Measurements from ENCODE around the gene CCHCR1. TPM values are rescaled to one million over a fixed set of nuclear protein-coding genes. Genes with fewer than 3 reads are reported as not detected.

The CCHCR1 gene
- total and polyA plus RNA-seq, 2 of the 13 experiments (the other 11 are each of a cell fraction or from before 2014, with no cell fraction given): 14.6 to 28.2 TPM

- peak; percentile 82 for TF ChIP-seq YEATS2 (CRISPR knock-in tag; IDR thresholded peaks at IDR 0.05; ENCODE audit: borderline replicate concordance)
- peak in 1 of 2 experiments; percentile 83; a peak in 1 of 4 replicates for TF ChIP-seq KLF16 (CRISPR knock-in tag; IDR thresholded peaks at IDR 0.05)
- TF ChIP-seq TMF1 (CRISPR knock-in tag; IDR thresholded peaks at IDR 0.05; ENCODE audit: low read depth): peak; percentile 86; the same call in 1 of the 2 replicates
- no peak for TF ChIP-seq TP53 (CRISPR knock-in tag; conservative IDR thresholded peaks at IDR 0.05)
- peak; percentile 88; the same call in 1 of the 2 replicates for TF ChIP-seq KDM5B (CRISPR knock-in tag; IDR thresholded peaks at IDR 0.05; ENCODE audit: borderline replicate concordance)
- TF ChIP-seq, protein P1, sequence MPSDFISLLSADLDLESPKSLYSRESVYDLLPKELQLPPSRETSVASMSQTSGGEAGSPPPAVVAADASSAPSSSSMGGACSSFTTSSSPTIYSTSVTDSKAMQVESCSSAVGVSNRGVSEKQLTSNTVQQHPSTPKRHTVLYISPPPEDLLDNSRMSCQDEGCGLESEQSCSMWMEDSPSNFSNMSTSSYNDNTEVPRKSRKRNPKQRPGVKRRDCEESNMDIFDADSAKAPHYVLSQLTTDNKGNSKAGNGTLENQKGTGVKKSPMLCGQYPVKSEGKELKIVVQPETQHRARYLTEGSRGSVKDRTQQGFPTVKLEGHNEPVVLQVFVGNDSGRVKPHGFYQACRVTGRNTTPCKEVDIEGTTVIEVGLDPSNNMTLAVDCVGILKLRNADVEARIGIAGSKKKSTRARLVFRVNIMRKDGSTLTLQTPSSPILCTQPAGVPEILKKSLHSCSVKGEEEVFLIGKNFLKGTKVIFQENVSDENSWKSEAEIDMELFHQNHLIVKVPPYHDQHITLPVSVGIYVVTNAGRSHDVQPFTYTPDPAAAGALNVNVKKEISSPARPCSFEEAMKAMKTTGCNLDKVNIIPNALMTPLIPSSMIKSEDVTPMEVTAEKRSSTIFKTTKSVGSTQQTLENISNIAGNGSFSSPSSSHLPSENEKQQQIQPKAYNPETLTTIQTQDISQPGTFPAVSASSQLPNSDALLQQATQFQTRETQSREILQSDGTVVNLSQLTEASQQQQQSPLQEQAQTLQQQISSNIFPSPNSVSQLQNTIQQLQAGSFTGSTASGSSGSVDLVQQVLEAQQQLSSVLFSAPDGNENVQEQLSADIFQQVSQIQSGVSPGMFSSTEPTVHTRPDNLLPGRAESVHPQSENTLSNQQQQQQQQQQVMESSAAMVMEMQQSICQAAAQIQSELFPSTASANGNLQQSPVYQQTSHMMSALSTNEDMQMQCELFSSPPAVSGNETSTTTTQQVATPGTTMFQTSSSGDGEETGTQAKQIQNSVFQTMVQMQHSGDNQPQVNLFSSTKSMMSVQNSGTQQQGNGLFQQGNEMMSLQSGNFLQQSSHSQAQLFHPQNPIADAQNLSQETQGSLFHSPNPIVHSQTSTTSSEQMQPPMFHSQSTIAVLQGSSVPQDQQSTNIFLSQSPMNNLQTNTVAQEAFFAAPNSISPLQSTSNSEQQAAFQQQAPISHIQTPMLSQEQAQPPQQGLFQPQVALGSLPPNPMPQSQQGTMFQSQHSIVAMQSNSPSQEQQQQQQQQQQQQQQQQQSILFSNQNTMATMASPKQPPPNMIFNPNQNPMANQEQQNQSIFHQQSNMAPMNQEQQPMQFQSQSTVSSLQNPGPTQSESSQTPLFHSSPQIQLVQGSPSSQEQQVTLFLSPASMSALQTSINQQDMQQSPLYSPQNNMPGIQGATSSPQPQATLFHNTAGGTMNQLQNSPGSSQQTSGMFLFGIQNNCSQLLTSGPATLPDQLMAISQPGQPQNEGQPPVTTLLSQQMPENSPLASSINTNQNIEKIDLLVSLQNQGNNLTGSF (CRISPR knock-in tag; IDR thresholded peaks at IDR 0.05): peak; percentile 52; the same call in 1 of the 2 replicates
- TF ChIP-seq, protein P2, sequence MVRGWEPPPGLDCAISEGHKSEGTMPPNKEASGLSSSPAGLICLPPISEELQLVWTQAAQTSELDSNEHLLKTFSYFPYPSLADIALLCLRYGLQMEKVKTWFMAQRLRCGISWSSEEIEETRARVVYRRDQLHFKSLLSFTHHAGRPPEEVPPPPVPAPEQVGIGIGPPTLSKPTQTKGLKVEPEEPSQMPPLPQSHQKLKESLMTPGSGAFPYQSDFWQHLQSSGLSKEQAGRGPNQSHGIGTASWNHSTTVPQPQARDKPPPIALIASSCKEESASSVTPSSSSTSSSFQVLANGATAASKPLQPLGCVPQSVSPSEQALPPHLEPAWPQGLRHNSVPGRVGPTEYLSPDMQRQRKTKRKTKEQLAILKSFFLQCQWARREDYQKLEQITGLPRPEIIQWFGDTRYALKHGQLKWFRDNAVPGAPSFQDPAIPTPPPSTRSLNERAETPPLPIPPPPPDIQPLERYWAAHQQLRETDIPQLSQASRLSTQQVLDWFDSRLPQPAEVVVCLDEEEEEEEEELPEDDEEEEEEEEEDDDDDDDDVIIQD (CRISPR knock-in tag; IDR thresholded peaks at IDR 0.05; ENCODE audit: low read depth): peak; percentile 32; the same call in 1 of the 2 replicates
- TF ChIP-seq ZBTB39 (CRISPR knock-in tag; IDR thresholded peaks at IDR 0.05): peak; percentile 84; the same call in 1 of the 2 replicates
- TF ChIP-seq ADNP (CRISPR knock-in tag; IDR thresholded peaks at IDR 0.05): no peak
- TF ChIP-seq, protein P3, sequence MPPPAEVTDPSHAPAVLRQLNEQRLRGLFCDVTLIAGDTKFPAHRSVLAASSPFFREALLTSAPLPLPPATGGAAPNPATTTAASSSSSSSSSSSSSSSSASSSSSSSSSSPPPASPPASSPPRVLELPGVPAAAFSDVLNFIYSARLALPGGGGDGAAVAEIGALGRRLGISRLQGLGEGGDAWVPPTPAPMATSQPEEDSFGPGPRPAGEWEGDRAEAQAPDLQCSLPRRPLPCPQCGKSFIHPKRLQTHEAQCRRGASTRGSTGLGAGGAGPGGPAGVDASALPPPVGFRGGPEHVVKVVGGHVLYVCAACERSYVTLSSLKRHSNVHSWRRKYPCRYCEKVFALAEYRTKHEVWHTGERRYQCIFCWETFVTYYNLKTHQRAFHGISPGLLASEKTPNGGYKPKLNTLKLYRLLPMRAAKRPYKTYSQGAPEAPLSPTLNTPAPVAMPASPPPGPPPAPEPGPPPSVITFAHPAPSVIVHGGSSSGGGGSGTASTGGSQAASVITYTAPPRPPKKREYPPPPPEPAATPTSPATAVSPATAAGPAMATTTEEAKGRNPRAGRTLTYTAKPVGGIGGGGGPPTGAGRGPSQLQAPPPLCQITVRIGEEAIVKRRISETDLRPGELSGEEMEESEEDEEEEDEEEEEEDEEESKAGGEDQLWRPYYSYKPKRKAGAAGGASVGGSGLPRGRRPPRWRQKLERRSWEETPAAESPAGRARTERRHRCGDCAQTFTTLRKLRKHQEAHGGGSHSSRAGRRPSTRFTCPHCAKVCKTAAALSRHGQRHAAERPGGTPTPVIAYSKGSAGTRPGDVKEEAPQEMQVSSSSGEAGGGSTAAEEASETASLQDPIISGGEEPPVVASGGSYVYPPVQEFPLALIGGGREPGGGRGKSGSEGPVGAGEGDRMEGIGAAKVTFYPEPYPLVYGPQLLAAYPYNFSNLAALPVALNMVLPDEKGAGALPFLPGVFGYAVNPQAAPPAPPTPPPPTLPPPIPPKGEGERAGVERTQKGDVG (CRISPR knock-in tag; IDR thresholded peaks at IDR 0.05; ENCODE audit: borderline replicate concordance): peak; percentile 68; the same call in 1 of the 2 replicates
- TF ChIP-seq ZNF773 (CRISPR knock-in tag; IDR thresholded peaks at IDR 0.05; ENCODE audit: borderline replicate concordance): no peak
- peak; percentile 57; the same call in 1 of the 2 replicates for TF ChIP-seq TFE3 (CRISPR knock-in tag; IDR thresholded peaks at IDR 0.05)
- peak; percentile 49; the same call in 1 of the 2 replicates for TF ChIP-seq SMAD3 (CRISPR knock-in tag; IDR thresholded peaks at IDR 0.05)
- TF ChIP-seq ZNF263 (CRISPR knock-in tag; IDR thresholded peaks at IDR 0.05): peak; percentile 30; the same call in 1 of the 2 replicates
These were observed 28.6 kb upstream of the CCHCR1 start (continued) for GRCh38 chr6:31186052-31186734.

Measured in HepG2 (cell line).